RWPE2 (cell line): ENCODE results near the gene TM4SF18.

Experiments used
- ATAC-seq: fragments of 200-7000 bp; cut with Tn5 transposase; 3 replicates; pipeline ENCODE4 v1.9.1; 2021; ENCODE audit warnings: low read depth
- DNase-seq: peaks from one replicate; pipeline ENCODE4 v3.0.0-alpha.2; 2020; ENCODE audit warnings: low spot score
- H3K27ac ChIP-seq: fragments of 450-650 bp; 2 replicates; pipeline ENCODE4 v1.5.1; 2017; ENCODE audit warnings: mild to moderate bottlenecking; ENCODE audit not compliant: poor library complexity, severe bottlenecking
- H3K27me3 ChIP-seq: fragments of 250-450 bp; sonication (Bioruptor Pico); 2 replicates; pipeline ENCODE4 v1.5.1; 2021; ENCODE audit warnings: mild to moderate bottlenecking, moderate library complexity; ENCODE audit not compliant: insufficient read depth, poor library complexity, severe bottlenecking
- H3K36me3 ChIP-seq: fragments of 250-450 bp; sonication (Bioruptor Pico); 2 replicates; pipeline ENCODE4 v1.5.1; 2020; ENCODE audit warnings: low read depth, mild to moderate bottlenecking, moderate library complexity
- H3K4me1 ChIP-seq: fragments of 250-450 bp; sonication (Bioruptor Pico); 2 replicates; pipeline ENCODE4 v1.5.1; 2021; ENCODE audit warnings: mild to moderate bottlenecking, moderate library complexity; ENCODE audit not compliant: insufficient read depth, poor library complexity, severe bottlenecking
- H3K4me3 ChIP-seq: fragments of 250-450 bp; sonication (Bioruptor Pico); 2 replicates; pipeline ENCODE4 v1.5.1; 2021; ENCODE audit warnings: mild to moderate bottlenecking, moderate library complexity; ENCODE audit not compliant: severe bottlenecking
- H3K9me3 ChIP-seq: fragments of 250-450 bp; sonication (Bioruptor Pico); 2 replicates; pipeline ENCODE4 v1.5.1; 2021; ENCODE audit warnings: mild to moderate bottlenecking, moderate library complexity; ENCODE audit not compliant: severe bottlenecking
- TF ChIP-seq, protein P1 (sequence below): fragments of 450-650 bp; IDR thresholded peaks from one replicate; pipeline ENCODE4 v1.5.1; 2017; ENCODE audit warnings: mild to moderate bottlenecking, moderate library complexity; ENCODE audit not compliant: poor library complexity, severe bottlenecking

Gene TM4SF18

DNA sequence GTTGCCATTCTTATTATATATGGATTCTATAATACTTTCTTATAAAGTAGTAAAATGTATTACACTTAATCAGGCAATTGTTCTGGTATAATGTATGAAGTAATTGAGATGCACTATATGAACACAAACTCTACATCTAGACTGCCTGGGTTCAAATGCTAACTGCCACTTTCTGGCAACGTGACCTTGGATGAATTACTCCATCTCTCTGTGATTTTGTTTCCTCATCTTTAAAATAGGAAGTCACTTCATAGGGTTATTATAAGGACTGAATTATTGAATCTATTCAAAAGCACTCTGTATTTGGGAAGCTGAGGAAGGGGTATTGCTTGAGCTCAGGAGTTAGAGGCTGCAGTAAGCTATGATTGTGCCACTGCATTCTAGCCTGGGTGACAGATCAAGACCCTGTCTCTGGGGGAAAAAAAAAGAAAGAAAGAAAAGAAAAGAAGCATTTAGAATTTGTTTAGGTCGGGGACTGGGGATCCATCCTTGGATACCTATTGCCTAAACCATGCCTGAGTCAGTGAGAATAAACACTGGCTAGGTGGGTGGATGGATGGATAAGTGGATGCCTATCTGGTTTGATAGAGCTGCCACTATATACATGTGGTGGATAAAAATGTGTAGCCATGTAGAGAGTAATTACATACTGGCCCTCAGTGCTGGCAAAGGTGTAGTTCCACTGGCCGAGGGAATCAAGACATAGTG lies 41.5 kb upstream of the TM4SF18 start:
- Histone ChIP-seq H3K27ac (peak overlapping the region; percentile 93), H3K9me3 (no peaks in the 10 kb centered on the region), H3K36me3 (peaks cover 56% of the 10 kb centered on the region), H3K4me3 (no peak overlapping the region), H3K27me3 (no peaks in the 10 kb centered on the region), H3K4me1 (peaks cover 74% of the 10 kb centered on the region)
- DNase-seq (no peak), ATAC-seq (no peak)
- TF ChIP-seq, protein P1, sequence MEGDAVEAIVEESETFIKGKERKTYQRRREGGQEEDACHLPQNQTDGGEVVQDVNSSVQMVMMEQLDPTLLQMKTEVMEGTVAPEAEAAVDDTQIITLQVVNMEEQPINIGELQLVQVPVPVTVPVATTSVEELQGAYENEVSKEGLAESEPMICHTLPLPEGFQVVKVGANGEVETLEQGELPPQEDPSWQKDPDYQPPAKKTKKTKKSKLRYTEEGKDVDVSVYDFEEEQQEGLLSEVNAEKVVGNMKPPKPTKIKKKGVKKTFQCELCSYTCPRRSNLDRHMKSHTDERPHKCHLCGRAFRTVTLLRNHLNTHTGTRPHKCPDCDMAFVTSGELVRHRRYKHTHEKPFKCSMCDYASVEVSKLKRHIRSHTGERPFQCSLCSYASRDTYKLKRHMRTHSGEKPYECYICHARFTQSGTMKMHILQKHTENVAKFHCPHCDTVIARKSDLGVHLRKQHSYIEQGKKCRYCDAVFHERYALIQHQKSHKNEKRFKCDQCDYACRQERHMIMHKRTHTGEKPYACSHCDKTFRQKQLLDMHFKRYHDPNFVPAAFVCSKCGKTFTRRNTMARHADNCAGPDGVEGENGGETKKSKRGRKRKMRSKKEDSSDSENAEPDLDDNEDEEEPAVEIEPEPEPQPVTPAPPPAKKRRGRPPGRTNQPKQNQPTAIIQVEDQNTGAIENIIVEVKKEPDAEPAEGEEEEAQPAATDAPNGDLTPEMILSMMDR: no peak

DNA sequence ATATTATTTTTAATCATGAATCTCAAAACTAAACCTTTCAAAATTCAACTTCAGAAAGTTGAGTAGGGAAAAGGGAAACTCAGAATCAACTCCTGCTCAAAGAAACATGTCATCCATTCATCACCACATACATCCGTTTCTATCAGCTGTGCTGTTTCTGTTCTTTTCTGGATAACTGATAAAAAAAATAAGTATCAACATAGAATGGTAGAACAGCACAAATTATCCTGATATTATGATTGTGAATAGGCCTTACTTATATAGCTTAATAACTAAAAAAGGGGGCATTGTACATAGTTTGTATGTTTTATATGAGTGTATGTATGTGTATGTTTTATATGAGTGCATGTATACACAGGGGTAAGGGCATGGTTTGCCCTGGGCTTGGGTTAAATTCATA lies 41.0 kb upstream of the TM4SF18 start:
- H3K4me3 ChIP-seq: no peak overlapping the region
- H3K4me1 ChIP-seq: peaks cover 75% of the 10 kb centered on the region
- TF ChIP-seq, protein P1: no peak
- ATAC-seq (no peak), DNase-seq (no peak)
- H3K27me3 ChIP-seq: no peaks in the 10 kb centered on the region
- H3K9me3 ChIP-seq: no peaks in the 10 kb centered on the region
- H3K27ac ChIP-seq: peak overlapping the region; percentile 93
- H3K36me3 ChIP-seq: peaks cover 62% of the 10 kb centered on the region

DNA sequence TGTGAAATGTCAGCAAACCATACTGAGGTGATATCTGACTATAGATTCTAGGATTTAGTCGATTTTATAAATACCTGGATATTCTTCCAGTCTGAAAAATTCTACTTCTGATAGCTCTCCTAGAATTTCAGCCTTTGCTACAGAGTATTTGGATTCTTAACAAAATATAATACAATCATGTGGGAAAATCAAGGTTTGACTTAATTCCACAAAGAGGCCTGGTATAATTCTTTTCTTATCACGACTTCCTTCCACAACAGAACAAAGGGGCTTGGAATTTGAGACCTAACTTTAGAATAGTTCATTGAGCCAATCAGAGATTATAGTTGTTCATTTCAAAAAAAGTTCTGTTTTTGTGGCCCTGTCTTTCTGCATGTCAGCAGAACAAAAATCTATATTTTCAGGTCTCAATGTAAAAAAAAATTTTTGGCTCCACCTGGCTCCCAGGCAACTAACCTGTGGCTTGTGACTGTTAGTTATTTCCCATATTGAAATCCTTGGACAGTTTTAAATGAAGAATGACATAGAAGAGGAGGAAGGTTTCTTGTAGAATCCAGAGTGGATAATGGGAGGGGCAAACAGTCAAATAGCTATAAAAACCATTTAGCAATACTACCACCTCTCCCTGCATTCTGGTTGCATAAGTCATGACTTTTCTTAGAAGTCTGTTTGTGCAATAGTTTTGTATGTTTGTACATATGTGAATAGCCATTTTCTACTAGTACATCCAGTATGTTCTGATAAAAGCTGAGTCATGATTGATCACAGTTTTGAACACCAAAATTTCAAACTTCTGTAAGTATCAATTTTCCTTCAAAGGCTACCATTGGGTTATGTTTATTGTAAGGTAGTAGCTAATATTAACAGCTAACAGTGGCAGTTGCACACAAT lies 40.0 kb upstream of the TM4SF18 start:
- Histone ChIP-seq H3K4me3 (no peak overlapping the region), H3K9me3 (no peaks in the 10 kb centered on the region), H3K27ac (peak overlapping the region; percentile 93), H3K36me3 (peaks cover 67% of the 10 kb centered on the region), H3K4me1 (peaks cover 72% of the 10 kb centered on the region), H3K27me3 (no peaks in the 10 kb centered on the region)
- no peak for DNase-seq
- peak; percentile 5; the same call in 2 of the 3 replicates for ATAC-seq
- TF ChIP-seq, protein P1: no peak

DNA sequence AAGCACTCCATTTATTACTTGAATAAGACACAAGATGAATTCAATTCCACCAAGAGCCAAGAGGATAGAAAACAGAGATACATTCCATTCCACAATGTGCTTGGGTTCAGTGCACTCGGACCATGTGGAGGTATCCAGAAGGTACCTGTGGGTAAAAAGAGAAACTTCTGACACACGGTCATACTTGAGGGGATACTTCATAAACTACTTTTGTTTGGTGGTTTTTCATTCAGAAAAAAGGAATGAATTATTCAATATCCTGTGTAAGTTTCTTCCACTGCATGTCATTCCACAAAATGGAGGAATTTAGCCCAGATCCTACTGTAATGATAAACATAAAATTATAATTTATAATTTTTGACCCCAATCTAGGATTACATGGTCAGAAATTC lies 38.3 kb upstream of the TM4SF18 start:
- TF ChIP-seq, protein P1: no peak
- Histone ChIP-seq H3K4me1 (peaks cover 75% of the 10 kb centered on the region), H3K36me3 (peaks cover 67% of the 10 kb centered on the region), H3K9me3 (no peaks in the 10 kb centered on the region), H3K27ac (peak overlapping the region; percentile 93), H3K4me3 (no peak overlapping the region), H3K27me3 (no peaks in the 10 kb centered on the region)
- ATAC-seq (no peak), DNase-seq (no peak)
